ENCODE measurements around the gene ROR2. TPM values are rescaled to one million over a fixed set of nuclear protein-coding genes. Genes with fewer than 3 reads are reported as not detected.

ROR2 gene
- total and polyA plus RNA-seq, 2 of the 13 experiments (the other 11 are each of a cell fraction or from before 2014, with no cell fraction given) = not detected

GRCh38 chr9:91646702-91647101, 303.3 kb downstream of the ROR2 start (continued):
- TF ChIP-seq ZNF564 (CRISPR knock-in tag; IDR thresholded peaks at IDR 0.05) (no peak), ZBTB38 (CRISPR knock-in tag; IDR thresholded peaks at IDR 0.05) (no peak), ZBTB14 (CRISPR knock-in tag; IDR thresholded peaks at IDR 0.05) (no peak), HHEX (CRISPR knock-in tag; IDR thresholded peaks at IDR 0.05) (no peak), NFKBIZ (CRISPR knock-in tag; IDR thresholded peaks at IDR 0.05) (no peak), ELF4 (CRISPR knock-in tag; IDR thresholded peaks at IDR 0.05; ENCODE audit: borderline replicate concordance) (no peak)

- CTCF ChIA-PET (ENCODE audit: low intra/inter-chr PET ratio, low total read pairs) = no interaction called here
- WGBS (ENCODE audit: low lambda C conversion rate) = 2% methylated on average over 3 of the region's 3 CpGs
These were observed 305.6 kb downstream of the ROR2 start for GRCh38 chr9:91644433-91644832.

More at GRCh38 chr9:91644433-91644832, 305.6 kb downstream of the ROR2 start:
- FAIRE-seq (no peak), ATAC-seq (no peak), DNase-seq (ENCODE audit: low spot score) (no peak)
- Histone ChIP-seq H3K27me3 (ENCODE audit: control insufficient read depth in 1 of 2, insufficient read depth in 2 of 2, low read length in 2 of 2) (peaks cover 0 to 3% of the 10 kb centered on the region in 2 experiments; a peak in 2 of 5 replicates), H3K9ac (ENCODE audit: insufficient read depth, low read depth, low read length) (no peak overlapping the region), H4K20me1 (ENCODE audit: insufficient read depth, low read length) (no peaks in the 10 kb centered on the region), H3K79me2 (ENCODE audit: insufficient read depth, low read length) (no peaks in the 10 kb centered on the region), H2AFZ (ENCODE audit: low read length) (no peak overlapping the region), H3K4me2 (ENCODE audit: low read depth, low read length) (no peak overlapping the region), H3K9me3 (ENCODE audit: low read length) (no peaks in the 10 kb centered on the region), H3K4me3 (replicated peaks in 1 of 3; ENCODE audit: insufficient read depth in 1 of 3, low read depth in 2 of 3, low read length in 3 of 3) (no peak overlapping the region), H3K27ac (ENCODE audit: extremely low read length, insufficient read depth, low read length) (no peak overlapping the region), H3K4me1 (ENCODE audit: insufficient read depth, low read length) (no peaks in the 10 kb centered on the region), H3K36me3 (replicated peaks in 1 of 2; ENCODE audit: control insufficient read depth in 1 of 2, insufficient read depth in 2 of 2, low read length in 2 of 2) (no peaks in the 10 kb centered on the region)
- intact Hi-C loops (cut with micrococcal nuclease; ENCODE audit: unreplicated experiment) = no loop called here
- in situ Hi-C loops (cut with HindIII; ENCODE audit: extremely low pct_ligation_motif_present, low pct_unique_long_range_greater_than_20kb) = no loop called here
- TF ChIP-seq ZHX2 (IDR thresholded peaks at IDR 0.05; ENCODE audit: low read depth) = no peak
- no peak for TF ChIP-seq ZHX2 (CRISPR knock-in tag; IDR thresholded peaks at IDR 0.05; ENCODE audit: borderline replicate concordance)
- TF ChIP-seq MNT (IDR thresholded peaks at IDR 0.05) = peak; percentile 82
- TF ChIP-seq ZNF12 (CRISPR knock-in tag; IDR thresholded peaks at IDR 0.05) = no peak
- no TSS peak for BruUV-seq (replicated peaks)
- POLR2A ChIA-PET = no interaction called here
